SIG-M5 treated with dmso at 0.1 percent for 504 hours (cell line): ENCODE results near the gene GFM1.
"Not testable (repeated sequence)": the region's sequence is repeated elsewhere in the genome, so short reads cannot be mapped to it uniquely, and the experiment has no call there.

Source experiments
- DNase-seq: peaks from one replicate; lab custom pipeline; 2025; ENCODE audit not compliant: unreplicated experiment; lab: John Stamatoyannopoulos, UW

The GFM1 gene

DNA sequence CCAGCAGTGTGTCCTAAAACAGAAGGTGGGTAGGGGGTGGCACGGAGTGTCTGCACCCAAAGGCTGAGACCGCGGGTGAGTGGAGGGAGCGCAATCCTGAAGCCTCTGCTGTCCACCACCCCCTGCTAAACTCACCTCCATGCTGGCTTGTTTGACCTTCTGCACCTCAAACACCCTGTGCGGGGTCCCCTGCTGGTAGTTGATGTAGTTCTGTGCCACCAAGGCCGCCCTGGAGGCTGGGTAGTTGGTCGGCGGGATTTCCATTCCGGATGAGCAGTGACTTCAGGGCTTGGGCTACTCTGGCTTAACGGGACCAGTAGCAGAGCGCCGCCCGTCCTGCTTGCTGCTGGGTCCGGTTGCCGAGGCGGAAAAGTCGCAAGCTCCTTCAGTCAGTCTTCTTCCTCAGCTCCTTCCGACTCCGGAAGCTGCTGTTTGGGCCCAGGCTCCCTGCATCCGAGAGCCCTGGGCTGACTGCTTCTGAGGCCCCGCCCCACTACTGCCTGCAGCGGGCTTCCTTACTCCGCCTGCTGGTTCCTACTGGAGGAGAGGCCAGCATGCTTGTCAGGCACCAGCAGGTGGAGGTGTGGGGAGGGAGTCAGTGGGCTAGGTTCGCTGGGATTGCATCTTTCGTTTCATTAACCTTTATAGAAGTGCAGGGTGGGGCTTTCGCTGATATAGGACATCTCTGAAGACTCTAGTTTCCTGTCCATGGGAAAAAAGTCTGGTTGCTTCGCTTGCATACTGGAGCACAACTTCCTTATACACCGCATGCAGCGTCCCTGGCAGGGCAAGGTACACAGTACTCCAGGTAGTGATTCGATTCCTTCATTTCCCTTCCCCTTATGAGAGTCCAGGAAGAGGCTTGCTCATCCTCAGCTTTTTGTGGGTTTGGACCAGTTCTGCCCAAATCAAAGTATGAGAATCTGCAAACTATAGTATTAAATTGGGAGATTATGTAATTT is 28.2 kb downstream of the GFM1 start, which contains the start of gene LXN:
Gene LXN (minus strand): TSS at position 434 of the 962 bp plus-strand sequence. CDS start 170 bp downstream, at position 264.
- DNase-seq, result peak; percentile 47

DNA sequence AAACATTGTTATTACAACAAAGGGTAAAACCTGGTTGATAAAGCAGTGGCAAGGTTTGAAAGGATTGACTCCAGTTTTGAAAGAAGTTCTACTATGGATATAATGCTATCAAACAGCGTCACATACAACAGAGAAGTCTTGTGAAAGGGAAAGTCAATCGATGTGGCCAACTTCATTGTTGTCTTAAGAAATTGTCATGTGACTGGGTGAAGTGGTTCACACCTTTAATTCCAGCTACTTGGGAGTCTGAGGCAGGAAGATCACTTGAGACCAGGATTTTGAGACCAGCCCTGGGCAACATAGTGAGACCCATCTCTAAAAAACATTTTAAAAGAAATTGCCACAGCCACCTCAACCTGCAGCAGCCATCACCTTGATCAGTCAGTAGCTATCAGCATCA is 34.4 kb downstream of the GFM1 start:
- DNase-seq, result no peak

DNA sequence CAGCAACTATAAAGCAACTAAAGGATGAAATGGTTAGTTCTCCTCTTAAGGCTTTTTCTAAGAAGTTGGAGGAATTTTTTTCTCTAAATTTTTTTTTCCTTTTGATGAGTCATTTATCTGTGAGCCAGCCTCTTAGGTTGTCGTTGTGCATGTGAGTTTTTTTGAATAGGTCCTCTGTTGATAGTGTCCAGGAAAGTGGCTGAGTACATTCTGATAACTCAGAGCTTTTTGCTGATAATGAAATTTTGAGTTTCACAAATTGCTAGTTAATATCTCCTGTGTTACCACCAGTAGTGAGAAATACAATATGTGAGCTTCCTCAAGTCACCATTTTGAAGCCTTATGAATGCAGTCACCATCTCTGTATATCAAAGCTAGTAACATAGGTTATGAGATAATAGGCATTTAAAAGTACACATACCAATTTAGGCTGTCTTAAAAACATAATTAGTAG is 35.2 kb downstream of the GFM1 start:
- DNase-seq, result no peak

DNA sequence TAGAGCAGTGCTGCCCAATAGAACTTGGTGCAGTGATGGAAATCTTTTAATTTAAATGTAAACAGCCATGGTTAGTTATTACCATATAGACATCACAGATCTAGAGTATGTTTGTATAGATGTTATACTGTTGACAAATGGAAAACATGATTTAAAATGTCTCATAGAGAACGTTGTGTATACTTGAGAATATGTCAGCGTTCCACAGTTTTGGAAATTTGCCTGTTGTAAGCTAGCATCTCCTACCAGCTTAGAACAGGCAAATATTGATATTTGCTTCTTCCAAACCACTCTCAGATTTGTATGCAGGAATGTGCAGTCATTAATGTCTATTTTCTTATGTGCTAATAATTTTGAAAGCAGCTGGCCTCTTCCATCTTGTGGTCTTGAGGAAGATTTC is 36.5 kb downstream of the GFM1 start:
- DNase-seq, result no peak

GRCh38 chr3:158683230-158683962 is 39.1 kb downstream of the GFM1 start:
- DNase-seq, result no peak

DNA sequence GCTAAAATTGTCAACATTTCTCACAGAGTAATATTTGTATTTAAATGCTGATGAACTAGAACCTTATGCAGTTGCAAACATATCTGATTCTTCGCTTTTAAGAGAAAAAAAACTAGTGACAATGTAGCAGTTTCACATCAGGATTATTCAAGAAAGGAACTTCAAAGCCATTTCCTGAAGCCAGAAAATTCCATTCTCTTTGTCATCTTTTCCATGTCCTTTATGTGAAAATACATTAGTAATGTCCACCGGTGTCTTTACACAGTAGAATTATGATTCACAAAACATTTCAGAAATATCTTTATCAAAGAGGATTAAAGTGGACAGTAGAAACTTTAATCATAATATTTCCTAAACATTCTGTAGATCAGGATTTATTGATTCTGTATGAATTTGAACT is 40.8 kb downstream of the GFM1 start:
- DNase-seq, result no peak

- not testable (repeated sequence) for DNase-seq
These were observed 49.6 kb downstream of the GFM1 start for GRCh38 chr3:158693866-158694456.

GRCh38 chr3:158696618-158697017 is 52.3 kb downstream of the GFM1 start:
- no peak for DNase-seq

GRCh38 chr3:158700559-158700958 is 56.2 kb downstream of the GFM1 start:
- DNase-seq, result no peak

GRCh38 chr3:158701420-158702065 is 57.2 kb downstream of the GFM1 start:
- no peak for DNase-seq

- DNase-seq, result no peak
These were observed 58.6 kb downstream of the GFM1 start for GRCh38 chr3:158702815-158703481.

- DNase-seq, result no peak
These were observed 59.2 kb downstream of the GFM1 start for GRCh38 chr3:158703566-158703965.

GRCh38 chr3:158709666-158710083 is 65.3 kb downstream of the GFM1 start:
- no peak for DNase-seq

GRCh38 chr3:158710601-158711000 is 66.3 kb downstream of the GFM1 start:
- no peak for DNase-seq

DNA sequence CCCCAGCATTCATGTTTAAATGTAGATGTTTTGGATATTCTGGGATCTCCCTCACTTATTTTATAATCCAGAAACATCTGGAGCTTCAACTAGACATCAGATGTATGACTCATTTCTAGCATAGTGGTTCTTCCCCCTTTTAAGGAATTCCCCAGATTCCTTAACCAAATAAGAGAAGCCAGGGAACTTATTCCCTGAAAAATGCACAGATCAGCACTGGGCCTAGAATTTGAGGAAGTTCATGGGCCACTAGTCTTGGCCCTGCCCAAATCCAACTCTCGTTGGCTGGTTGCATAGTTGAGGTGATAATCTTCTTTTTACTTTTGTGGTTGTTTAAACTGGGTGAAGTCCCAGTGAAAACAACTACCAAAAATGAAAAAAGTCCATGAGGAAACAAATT is 67.6 kb downstream of the GFM1 start:
- no peak for DNase-seq

DNA sequence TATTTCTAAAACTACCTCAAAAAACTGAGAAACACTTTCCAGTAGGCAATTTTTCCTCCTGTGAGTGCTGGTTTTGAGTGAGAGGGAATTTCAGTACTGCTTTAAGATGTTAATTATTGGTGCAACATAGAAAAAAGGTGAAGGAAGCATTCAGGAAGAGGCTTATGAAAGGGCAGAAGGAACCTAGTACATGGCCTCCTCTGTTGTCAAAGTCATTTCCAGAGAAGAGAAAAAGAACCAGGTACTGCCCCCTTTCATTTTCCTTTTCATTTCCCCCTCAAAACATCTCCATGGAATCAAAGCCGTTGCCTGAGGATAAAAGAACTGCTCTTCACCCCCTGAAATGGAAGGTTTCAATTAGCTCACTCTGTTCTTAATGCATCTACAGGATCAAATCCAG is 68.1 kb downstream of the GFM1 start:
- no peak for DNase-seq

DNA sequence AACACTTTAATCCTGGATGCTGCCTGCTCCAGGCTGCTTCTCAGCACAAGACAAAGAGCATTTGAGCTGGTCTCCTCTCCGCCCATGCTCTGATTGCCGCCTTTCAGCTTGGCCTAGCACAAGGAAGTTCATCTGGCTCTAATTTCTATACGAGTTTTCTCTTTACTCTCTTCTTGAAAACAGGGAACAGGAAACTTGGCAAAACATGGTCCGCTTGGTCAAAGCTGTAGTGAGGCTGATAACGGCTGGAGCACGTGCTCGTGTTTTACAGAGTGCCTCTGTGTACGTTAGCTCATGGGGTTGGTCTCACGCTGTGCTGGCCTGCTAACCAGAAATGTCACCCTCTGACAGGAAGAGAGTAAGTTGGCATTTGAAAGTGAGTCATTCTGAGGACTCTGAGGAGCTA is 68.8 kb downstream of the GFM1 start:
- DNase-seq, result no peak

DNA sequence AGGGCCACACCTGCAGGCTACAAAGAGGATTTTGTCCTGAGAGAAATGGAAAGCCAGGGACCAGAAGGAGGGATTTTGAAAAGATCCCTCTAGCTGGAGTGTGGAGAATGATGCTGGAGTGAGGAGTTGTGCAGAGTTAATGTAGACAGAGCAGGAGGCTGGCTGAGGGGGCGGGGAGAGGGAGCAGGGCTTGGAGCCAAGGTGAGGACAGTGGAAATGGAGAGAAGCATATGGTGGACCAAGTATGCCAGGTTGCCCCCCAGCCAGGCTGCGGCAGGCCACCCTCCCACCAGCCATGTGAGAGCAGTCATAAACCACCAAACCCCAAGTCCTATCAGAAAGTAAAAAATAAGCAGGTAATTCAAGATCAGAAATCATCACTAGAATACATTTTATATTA is 73.2 kb downstream of the GFM1 start:
- no peak for DNase-seq

DNA sequence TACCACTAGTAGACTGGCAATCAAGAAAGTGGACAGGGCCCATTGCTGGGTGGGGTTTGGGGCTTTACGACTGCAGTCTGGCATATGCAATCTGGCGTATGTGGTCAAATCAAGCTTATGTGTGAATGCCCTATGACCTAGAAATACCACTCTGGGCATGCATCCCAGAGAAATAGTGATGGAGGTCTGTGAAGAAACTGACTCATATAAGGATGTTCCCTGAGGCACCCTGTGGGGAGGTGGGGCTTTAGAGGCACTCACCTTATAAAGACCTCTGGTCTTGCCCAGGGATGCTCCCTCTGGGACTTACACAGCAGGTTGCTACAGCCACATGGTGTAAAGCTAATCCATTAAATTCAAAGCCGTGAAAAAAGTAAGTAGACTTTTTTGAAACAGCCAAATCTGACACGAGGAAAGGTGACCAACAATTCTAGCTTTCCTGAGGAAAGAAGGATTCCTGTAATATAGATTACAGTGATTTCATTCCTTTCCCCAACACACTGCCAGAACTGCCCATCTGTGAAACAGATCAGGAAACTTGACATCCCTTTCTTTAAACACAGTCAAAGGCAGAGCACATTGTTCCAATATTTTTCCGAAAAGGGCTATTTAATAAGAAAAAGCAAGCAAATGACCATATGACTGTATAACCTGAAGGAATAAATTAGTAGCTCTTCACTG is 74.3 kb downstream of the GFM1 start:
- no peak for DNase-seq

- DNase-seq, result no peak
These were observed 77.8 kb downstream of the GFM1 start for GRCh38 chr3:158722108-158722507.
